H1 (cell line): ENCODE measurements around the gene PXK. TPM values are rescaled to one million over a fixed set of nuclear protein-coding genes. Genes with fewer than 3 reads are reported as not detected.

ENCODE experiments used
- CTCF ChIA-PET: fragments of 300-600 bp; sonication (Branson Sonifier 250); formaldehyde crosslinking; loops from one replicate; lab custom pipeline; 2021; ENCODE audit not compliant: partially characterized antibody; lab: Charles Lee
- POLR2A ChIA-PET: fragments of 300-600 bp; sonication (Branson Sonifier 250); formaldehyde crosslinking; loops from one replicate; lab custom pipeline; 2021; ENCODE audit warnings: inconsistent platforms; ENCODE audit not compliant: partially characterized antibody; lab: Charles Lee
- DNase-seq, 2 experiments: peaks; one replicate each; pipeline versions ENCODE4 v3.0.0 to v3.0.0-alpha.2; 2010 to 2022; ENCODE audit warnings: low spot score in 2 of 2, low read depth in 1 of 2, mixed read lengths in 1 of 2
- FAIRE-seq: peaks from 2 replicates; lab custom pipeline; 2011; peaks lifted over from hg19 to GRCh38; lab: Jason Lieb, UNC
- H2AFZ ChIP-seq: 2 replicates; pipeline ENCODE4 v1.8.1; 2012; ENCODE audit warnings: low read length, inconsistent platforms
- H2AK5ac ChIP-seq: 2 replicates; pipeline ENCODE4 v1.6.1; 2013; ENCODE audit warnings: low read depth, low read length
- H2BK120ac ChIP-seq: replicated peaks from 2 replicates; pipeline ENCODE3; 2013; ENCODE audit warnings: low read depth, low read length, inconsistent platforms
- H2BK12ac ChIP-seq: 2 replicates; pipeline ENCODE4 v1.6.1; 2013; ENCODE audit warnings: low read depth, low read length
- H2BK15ac ChIP-seq: 2 replicates; pipeline ENCODE4 v1.6.1; 2013; ENCODE audit warnings: low read length
- H2BK20ac ChIP-seq: 2 replicates; pipeline ENCODE4 v1.6.1; 2013; ENCODE audit warnings: low read length
- H2BK5ac ChIP-seq: 2 replicates; pipeline ENCODE4 v1.6.1; 2013; ENCODE audit warnings: low read depth, low read length
- H3K14ac ChIP-seq: 2 replicates; pipeline ENCODE4 v1.6.1; 2013; ENCODE audit warnings: inconsistent platforms; ENCODE audit not compliant: insufficient read length
- H3K18ac ChIP-seq: 2 replicates; pipeline ENCODE4 v1.6.1; 2013; ENCODE audit warnings: low read length; ENCODE audit errors: extremely low read depth
- H3K23ac ChIP-seq: 2 replicates; pipeline ENCODE4 v1.6.1; 2013; ENCODE audit warnings: inconsistent platforms; ENCODE audit not compliant: insufficient read length
- H3K23me2 ChIP-seq: 2 replicates; pipeline ENCODE4 v1.6.1; 2013; ENCODE audit warnings: low read depth, low read length
- H3K27ac ChIP-seq: 2 replicates; pipeline ENCODE4 v1.6.1; 2011; ENCODE audit warnings: low read depth, low read length, inconsistent platforms
- H3K27me3 ChIP-seq, 4 experiments: replicated peaks in 1 of 4; 1 replicate in 1 of 4; 2 replicates in 3 of 4; pipeline versions ENCODE4 v1.6.1 to v1.8.1; 2011 to 2013; ENCODE audit warnings: low read length in 3 of 4, mild to moderate bottlenecking in 3 of 4, inconsistent platforms in 2 of 4, mixed read lengths in 2 of 4, moderate library complexity in 1 of 4; ENCODE audit not compliant: control insufficient read depth in 3 of 4, insufficient read depth in 3 of 4; ENCODE audit errors: extremely low read depth in 1 of 4
- H3K36me3 ChIP-seq, 4 experiments: 2 replicates each; pipeline versions ENCODE4 v1.6.1 to v1.8.1; 2011 to 2013; ENCODE audit warnings: mild to moderate bottlenecking in 4 of 4, low read length in 3 of 4, moderate library complexity in 2 of 4, control low read depth in 1 of 4, inconsistent platforms in 1 of 4; ENCODE audit not compliant: insufficient read depth in 4 of 4, control insufficient read depth in 2 of 4
- H3K4ac ChIP-seq: replicated peaks from 2 replicates; pipeline ENCODE3; 2013; ENCODE audit warnings: low read length, low read depth, mixed read lengths, inconsistent platforms; ENCODE audit not compliant: insufficient read length
- H3K4me1 ChIP-seq, 4 experiments: replicated peaks in 1 of 4; 1 replicate in 1 of 4; 2 replicates in 3 of 4; pipeline versions ENCODE4 v1.6.1 to v1.8.1; 2011 to 2013; ENCODE audit warnings: low read length in 3 of 4, inconsistent platforms in 2 of 4, mixed read lengths in 1 of 4; ENCODE audit not compliant: insufficient read depth in 4 of 4, control insufficient read depth in 3 of 4
- H3K4me2 ChIP-seq, 2 experiments: 2 replicates each; pipeline versions ENCODE4 v1.6.1 to v1.8.1; 2011 to 2013; ENCODE audit warnings: low read depth in 2 of 2, low read length in 2 of 2, control low read depth in 1 of 2, inconsistent platforms in 1 of 2, mild to moderate bottlenecking in 1 of 2; ENCODE audit not compliant: insufficient read depth in 1 of 2
- H3K4me3 ChIP-seq, 4 experiments: fragments of 200-600, 300-600 bp in 1 of 4; sonication (generic), shearing (Covaris generic), sonication (Bioruptor Twin) in 1 of 4; 2 replicates each; pipeline versions ENCODE4 v1.5.1 to v1.8.1; 2011 to 2016; ENCODE audit warnings: low read length in 4 of 4, low read depth in 3 of 4, control low read depth in 2 of 4, inconsistent platforms in 2 of 4, mild to moderate bottlenecking in 2 of 4, mixed read lengths in 1 of 4, moderate library complexity in 1 of 4; ENCODE audit not compliant: insufficient read depth in 2 of 4; ENCODE audit errors: extremely low read depth in 1 of 4
- H3K56ac ChIP-seq: replicated peaks from 2 replicates; pipeline ENCODE3; 2013; ENCODE audit warnings: low read depth, mild to moderate bottlenecking, mixed read lengths, low read length, inconsistent platforms; ENCODE audit not compliant: insufficient read length
- H3K79me1 ChIP-seq: 2 replicates; pipeline ENCODE4 v1.6.1; 2013; ENCODE audit warnings: low read depth, low read length, control low read depth
- H3K79me2 ChIP-seq, 2 experiments: 2 replicates each; pipeline versions ENCODE4 v1.6.1 to v1.8.1; 2012 to 2013; ENCODE audit warnings: low read length in 2 of 2, mild to moderate bottlenecking in 2 of 2, inconsistent platforms in 1 of 2; ENCODE audit not compliant: insufficient read depth in 2 of 2, control insufficient read depth in 1 of 2
- H3K9ac ChIP-seq, 4 experiments: replicated peaks in 1 of 4; 1 replicate in 1 of 4; 2 replicates in 3 of 4; pipeline versions ENCODE4 v1.6.1 to v1.8.1; 2011 to 2013; ENCODE audit warnings: low read depth in 3 of 4, low read length in 3 of 4, control low read depth in 2 of 4, mild to moderate bottlenecking in 2 of 4, moderate library complexity in 2 of 4, inconsistent platforms in 1 of 4; ENCODE audit errors: extremely low read depth in 1 of 4
- H3K9me3 ChIP-seq, 2 experiments: 2 replicates each; pipeline versions ENCODE4 v1.6.1 to v1.8.1; 2012 to 2013; ENCODE audit warnings: mild to moderate bottlenecking in 2 of 2, moderate library complexity in 2 of 2, control low read depth in 1 of 2, inconsistent platforms in 1 of 2, low read depth in 1 of 2, low read length in 1 of 2, mixed read lengths in 1 of 2; ENCODE audit not compliant: insufficient read depth in 2 of 2
- H4K20me1 ChIP-seq, 2 experiments: replicated peaks in 1 of 2; 2 replicates each; pipeline versions ENCODE3 to v1.8.1; 2011 to 2013; ENCODE audit warnings: inconsistent platforms in 2 of 2, low read length in 2 of 2, mild to moderate bottlenecking in 1 of 2; ENCODE audit not compliant: insufficient read depth in 2 of 2, control insufficient read depth in 1 of 2
- H4K5ac ChIP-seq: 2 replicates; pipeline ENCODE4 v1.6.1; 2013; ENCODE audit warnings: low read length, low read depth, mixed read lengths, inconsistent platforms; ENCODE audit not compliant: insufficient read length
- H4K8ac ChIP-seq: 2 replicates; pipeline ENCODE4 v1.8.0; 2013; ENCODE audit warnings: mild to moderate bottlenecking, moderate library complexity, low read length, inconsistent platforms; ENCODE audit not compliant: insufficient read depth; ENCODE audit errors: extremely low read depth
- H4K91ac ChIP-seq: replicated peaks from 2 replicates; pipeline ENCODE3; 2013; ENCODE audit warnings: low read length, mixed read lengths, inconsistent platforms; ENCODE audit not compliant: insufficient read length
- CEBPB ChIP-seq: IDR thresholded peaks from 2 replicates; pipeline ENCODE4 v1.6.1; 2012; ENCODE audit warnings: low read depth, low read length
- FOSL1 ChIP-seq: IDR thresholded peaks from 2 replicates; pipeline ENCODE4 v1.6.1; 2011; ENCODE audit warnings: mild to moderate bottlenecking, low read depth, low read length, moderate library complexity; ENCODE audit not compliant: insufficient read depth
- HDAC6 ChIP-seq: IDR thresholded peaks from one replicate; pipeline ENCODE4 v1.7.1; 2012; ENCODE audit warnings: low read depth, mild to moderate bottlenecking, inconsistent platforms, low read length, moderate library complexity
- JUND ChIP-seq: IDR thresholded peaks from 2 replicates; pipeline ENCODE4 v1.6.1; 2011; ENCODE audit warnings: mild to moderate bottlenecking, improper control_type of control experiment, low read length
- PHF8 ChIP-seq: fragments of 200-600 bp; sonication (generic); conservative IDR thresholded peaks from 2 replicates; pipeline ENCODE4 v1.7.1; 2012; ENCODE audit warnings: low read depth, mild to moderate bottlenecking, inconsistent platforms, low read length, moderate library complexity
- SIX5 ChIP-seq: IDR thresholded peaks from 2 replicates; pipeline ENCODE4 v1.6.1; 2011; ENCODE audit warnings: mild to moderate bottlenecking, low read depth, low read length
- SP2 ChIP-seq: IDR thresholded peaks from 2 replicates; pipeline ENCODE4 v1.6.1; 2012; ENCODE audit warnings: mild to moderate bottlenecking, low read length, inconsistent platforms
- TCF12 ChIP-seq: IDR thresholded peaks from 2 replicates; pipeline ENCODE4 v1.6.1; 2011; ENCODE audit warnings: low read depth, mild to moderate bottlenecking, low read length
- TEAD4 ChIP-seq: IDR thresholded peaks from 2 replicates; pipeline ENCODE4 v1.6.1; 2012; ENCODE audit warnings: low read depth, low read length, inconsistent platforms, mixed read lengths
- WGBS, 2 experiments: shearing (Covaris generic) in 1 of 2; methylation state at CpG; one replicate each; pipeline versions ENCODE4 v1.1.6 to v1.1.7; 2013 to 2015; ENCODE audit warnings: low lambda C conversion rate in 2 of 2, mixed read lengths in 2 of 2, inconsistent platforms in 1 of 2, low coverage in 1 of 2, missing lambda C conversion rate in 1 of 2; ENCODE audit not compliant: insufficient replicate concordance in 2 of 2, insufficient coverage in 1 of 2, insufficient read length in 1 of 2; ENCODE audit errors: extremely low coverage in 1 of 2, missing lambda C conversion rate in 1 of 2; 5-methylcytosine and 5-hydroxymethylcytosine counted together
- polyA plus RNA-seq, 7 experiments: library from polyadenylated mRNA; depleted of rRNA in 3 of 7; stranded (reverse) in 5 of 7; unstranded in 2 of 7; fragments of >200 nt in 5 of 7; fragments of 200-250 nt in 2 of 7; gene quantifications; 1 replicate in 5 of 7; 2 replicates in 1 of 7; 4 replicates in 1 of 7; pipeline versions ENCODE4 v1.2.1 to v1.2.3, GENCODE V29; 2011 to 2013; ENCODE audit warnings: missing spikeins in 2 of 7, mixed read lengths in 2 of 7
- total RNA-seq: library from RNA; stranded (reverse); fragmentation: NEBNext Ultra II Directional; extraction: Animal tissue kit (Norgen Biotek cat#: 25700); gene quantifications from 2 replicates; pipeline ENCODE4 v1.2.1, GENCODE V29; 2021

Gene PXK
- total and polyA plus RNA-seq, 2 of the 8 experiments (the other 6 are each of a cell fraction or from before 2014, with no cell fraction given): 3.5 to 7.1 TPM

GRCh38 chr3:58350627-58351013 is 17.9 kb downstream of the PXK start:
- Histone ChIP-seq H4K8ac (no peak overlapping the region), H3K18ac (no peak overlapping the region), H3K4me2 (no peak overlapping the region), H3K23ac (no peak overlapping the region), H3K9ac (no peak overlapping the region), H2BK15ac (no peak overlapping the region), H2BK12ac (no peak overlapping the region), H3K23me2 (no peaks in the 10 kb centered on the region; the same call in 1 of the 2 replicates), H2BK5ac (no peak overlapping the region), H3K4me1 (0 out of 7 replicates have a peak, but pooled peaks cover 0 to 3% (median 2%) of the 10 kb centered on the region in 4 experiments), H2AFZ (no peak overlapping the region), H3K79me1 (no peaks in the 10 kb centered on the region), H3K79me2 (no peaks in the 10 kb centered on the region), H3K56ac (no peak overlapping the region), H3K4ac (no peak overlapping the region), H4K20me1 (no peaks in the 10 kb centered on the region), H3K9me3 (no peaks in the 10 kb centered on the region), H4K5ac (no peak overlapping the region), H3K27me3 (no peaks in the 10 kb centered on the region), H3K27ac (no peak overlapping the region), H2BK120ac (no peak overlapping the region), H3K14ac (no peak overlapping the region), H4K91ac (no peak overlapping the region), H3K4me3 (no peak overlapping the region), H3K36me3 (no peaks in the 10 kb centered on the region), H2AK5ac (no peak overlapping the region), H2BK20ac (no peak overlapping the region)
- TF ChIP-seq TEAD4 (no peak), JUND (no peak), PHF8 (no peak), SIX5 (no peak), FOSL1 (no peak), SP2 (no peak), CEBPB (no peak), HDAC6 (no peak), TCF12 (no peak)
- FAIRE-seq (no peak), DNase-seq (no peak)
- 94% methylated on average over 2 of the region's 2 CpGs; no CpG with 5 or more reads in 1 of the 2 experiments for WGBS, 2 experiments
- CTCF ChIA-PET: interaction anchor here (1.0 to 2.6 kb wide), 12 partner anchors 12 to 181 kb away, joined by 3 to 11 read pairs (median 4); partner anchors contain the start of gene PXK
- POLR2A ChIA-PET: interaction anchor here (1.0 to 1.2 kb wide), 2 partner anchors 9 to 143 kb away, joined by 3 read pairs; no protein-coding TSS in a partner anchor
